ENCODE results near the gene RAB30.

RAB30 gene, protein sequence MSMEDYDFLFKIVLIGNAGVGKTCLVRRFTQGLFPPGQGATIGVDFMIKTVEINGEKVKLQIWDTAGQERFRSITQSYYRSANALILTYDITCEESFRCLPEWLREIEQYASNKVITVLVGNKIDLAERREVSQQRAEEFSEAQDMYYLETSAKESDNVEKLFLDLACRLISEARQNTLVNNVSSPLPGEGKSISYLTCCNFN

DNA sequence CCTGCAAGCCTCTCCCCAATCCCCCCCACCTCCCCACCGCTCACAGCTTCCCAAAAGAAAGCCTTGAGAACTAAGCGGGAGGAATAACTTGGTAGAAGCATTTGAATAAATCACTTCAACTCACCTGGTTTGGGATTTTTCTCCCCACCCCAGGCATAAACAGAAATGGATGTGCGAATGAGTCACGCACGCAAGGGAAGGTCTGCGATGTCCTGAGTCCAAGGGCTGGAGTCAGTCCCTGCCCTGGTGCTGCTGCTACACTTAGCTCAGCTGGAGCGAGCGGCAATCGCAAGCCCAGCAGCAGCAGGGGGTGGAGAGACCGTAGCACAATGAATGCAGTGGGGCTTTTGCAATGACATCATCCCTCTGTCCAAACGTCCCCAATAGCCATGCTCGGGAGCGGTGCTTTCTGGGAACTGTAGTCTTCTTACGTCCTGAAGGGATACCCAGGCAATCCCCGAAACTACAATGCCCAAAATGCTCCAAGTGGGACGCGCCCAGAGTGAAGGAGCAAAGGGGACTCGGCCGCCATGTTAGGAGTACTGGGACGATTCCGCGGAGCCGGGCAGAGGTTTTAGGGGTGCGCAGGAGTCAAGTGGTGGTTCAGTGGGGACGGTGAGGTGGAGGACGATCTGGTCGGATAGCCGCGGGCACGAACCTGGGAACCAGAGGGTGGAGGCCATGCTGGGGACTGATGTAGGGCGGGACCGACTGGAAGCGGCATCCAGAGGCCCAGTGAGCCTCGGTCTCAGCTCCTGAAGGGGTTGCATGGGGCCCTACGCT lies at the start of gene RAB30:
RAB30 (minus strand) TSS at position 331 of the 783 bp plus-strand sequence. CDS start 74,581 bp downstream, outside the sequence.
- no peak within 1 kb of the TSS for H3K27ac Mint-ChIP-seq

DNA sequence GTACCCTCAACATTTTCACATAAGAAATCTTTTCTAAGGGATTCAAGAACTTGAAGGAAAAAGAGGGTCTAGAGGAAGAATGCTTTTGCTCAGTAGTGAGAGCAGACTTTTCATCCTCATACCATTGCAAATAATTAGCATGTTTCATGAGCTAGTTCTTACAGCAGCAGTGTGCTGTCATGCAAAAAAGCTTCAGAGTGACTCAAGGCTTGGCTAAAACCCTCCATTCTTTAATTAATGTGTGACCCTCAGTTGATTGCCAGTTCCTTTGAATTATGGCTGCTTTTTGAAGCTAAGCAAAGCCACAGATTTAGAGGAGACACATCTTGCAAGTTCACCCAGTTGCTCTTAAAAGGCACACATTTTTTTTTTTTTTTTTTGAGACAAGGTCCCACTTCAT lies 48.6 kb upstream of the RAB30 start:
- Mint-ChIP-seq H3K27ac (peak overlapping the region; percentile 69), H3K9me3 (no peaks in the 10 kb centered on the region), H3K4me1 (peaks cover 68% of the 10 kb centered on the region), H3K36me3 (no peaks in the 10 kb centered on the region), H3K4me3 (no peak overlapping the region), H3K27me3 (no peaks in the 10 kb centered on the region)

More for the DNA sequence above, at the start of gene RAB30:
- Mint-ChIP-seq H3K9me3 (no peaks in the 10 kb centered on the region), H3K27me3 (no peaks in the 10 kb centered on the region), H3K36me3 (peaks cover 18% of the 10 kb centered on the region), H3K4me3 (no peak within 1 kb of the TSS), H3K4me1 (peaks cover 15% of the 10 kb centered on the region)

DNA sequence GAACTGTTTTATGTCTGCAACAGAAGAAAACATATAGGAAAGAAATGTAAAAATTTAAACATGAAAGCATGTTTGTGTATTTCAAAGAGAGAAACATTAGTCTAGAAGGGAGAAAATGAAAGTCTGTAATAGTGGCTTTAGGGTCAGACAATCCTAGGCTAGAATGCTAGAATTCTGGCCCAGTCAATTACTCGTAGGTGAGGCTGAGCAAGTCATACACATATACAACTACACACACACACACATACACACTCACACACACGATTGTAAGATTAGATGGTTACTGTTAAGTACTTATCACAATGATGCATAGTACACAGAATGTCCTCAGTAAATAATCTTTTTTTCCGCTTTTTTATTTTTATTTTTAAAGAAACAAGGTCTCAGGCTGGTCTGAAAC lies 47.5 kb upstream of the RAB30 start:
- Mint-ChIP-seq H3K4me3 (no peak overlapping the region), H3K27me3 (no peaks in the 10 kb centered on the region), H3K36me3 (peaks cover 1% of the 10 kb centered on the region), H3K4me1 (peaks cover 78% of the 10 kb centered on the region), H3K9me3 (no peaks in the 10 kb centered on the region), H3K27ac (peak overlapping the region; percentile 74)

DNA sequence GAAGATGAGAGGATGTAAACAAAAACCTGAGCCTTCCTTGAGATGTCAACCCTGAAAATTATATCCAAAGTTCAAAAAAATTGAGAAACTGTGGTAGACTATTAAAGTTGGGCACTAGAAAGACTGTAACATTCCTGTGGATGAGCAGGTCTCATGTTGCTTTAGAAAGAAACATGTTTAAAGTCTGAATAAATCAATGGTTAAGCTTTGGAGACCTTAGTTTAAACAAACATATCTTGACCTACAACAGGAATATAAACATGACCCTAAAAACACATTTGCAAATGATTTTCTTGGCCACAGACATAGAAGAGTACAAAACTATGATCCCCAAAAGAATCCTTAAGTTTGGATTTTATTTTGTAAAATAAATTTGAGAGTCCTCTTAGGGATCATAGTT lies 47.1 kb upstream of the RAB30 start:
- Mint-ChIP-seq H3K4me1 (peaks cover 78% of the 10 kb centered on the region), H3K4me3 (no peak overlapping the region), H3K27me3 (no peaks in the 10 kb centered on the region), H3K9me3 (no peaks in the 10 kb centered on the region), H3K36me3 (peaks cover 1% of the 10 kb centered on the region), H3K27ac (peak overlapping the region; percentile 74)

DNA sequence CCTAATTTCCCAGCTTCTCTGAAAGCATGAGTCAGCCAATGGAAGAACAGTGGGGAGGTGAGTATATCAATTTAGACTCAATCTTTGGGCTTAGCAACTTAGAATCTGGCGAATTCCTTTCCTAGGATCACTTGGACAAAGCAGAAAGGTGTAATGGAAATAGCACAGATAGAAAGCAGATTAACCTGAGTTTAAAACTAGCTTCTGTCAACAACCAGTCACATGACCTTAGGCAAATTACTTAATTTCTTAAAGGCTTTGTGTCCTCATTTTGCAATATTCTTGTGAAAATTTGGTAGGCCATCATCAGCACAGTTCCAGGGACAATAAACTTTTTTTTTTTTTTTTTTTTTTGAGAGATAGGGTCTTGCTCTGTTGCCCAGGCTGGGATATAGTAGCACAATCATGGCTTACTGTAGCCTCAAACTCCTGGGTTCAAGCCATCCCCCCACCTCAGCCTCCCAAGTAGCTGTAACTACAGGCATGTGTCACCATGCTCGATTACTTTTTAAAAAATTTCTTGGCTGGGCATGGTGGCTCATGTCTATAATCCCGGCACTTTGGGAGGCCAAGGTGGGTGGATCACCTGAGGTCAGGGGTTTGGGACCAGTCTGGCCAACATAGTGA lies 44.4 kb upstream of the RAB30 start:
- Mint-ChIP-seq H3K4me1 (peaks cover 65% of the 10 kb centered on the region), H3K27me3 (no peaks in the 10 kb centered on the region), H3K36me3 (peaks cover 4% of the 10 kb centered on the region), H3K4me3 (peak overlapping the region; percentile 58), H3K27ac (peak overlapping the region; percentile 35), H3K9me3 (no peaks in the 10 kb centered on the region)

DNA sequence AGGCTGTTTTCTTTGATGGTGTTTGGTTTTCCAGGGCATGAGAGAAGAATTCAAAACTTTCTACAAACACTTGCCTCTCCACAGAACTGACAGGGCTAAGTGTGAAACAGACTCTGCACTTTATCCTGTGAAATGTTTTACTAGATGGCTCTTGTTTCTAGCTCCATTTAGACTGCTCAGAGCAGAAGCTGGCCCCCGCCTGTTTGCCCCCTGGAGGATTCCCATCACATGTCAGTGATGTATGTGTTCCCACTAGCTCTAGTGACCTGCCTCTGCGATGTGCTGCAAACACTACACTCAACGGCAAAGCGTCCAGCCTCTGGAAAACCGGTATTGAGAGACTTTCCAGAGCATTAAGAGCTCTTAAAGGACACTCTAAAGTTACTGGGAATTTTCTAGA lies 43.9 kb upstream of the RAB30 start:
- Mint-ChIP-seq H3K9me3 (no peaks in the 10 kb centered on the region), H3K4me3 (peak overlapping the region; percentile 58), H3K27ac (no peak overlapping the region), H3K4me1 (peaks cover 59% of the 10 kb centered on the region), H3K36me3 (peaks cover 6% of the 10 kb centered on the region), H3K27me3 (no peaks in the 10 kb centered on the region)

DNA sequence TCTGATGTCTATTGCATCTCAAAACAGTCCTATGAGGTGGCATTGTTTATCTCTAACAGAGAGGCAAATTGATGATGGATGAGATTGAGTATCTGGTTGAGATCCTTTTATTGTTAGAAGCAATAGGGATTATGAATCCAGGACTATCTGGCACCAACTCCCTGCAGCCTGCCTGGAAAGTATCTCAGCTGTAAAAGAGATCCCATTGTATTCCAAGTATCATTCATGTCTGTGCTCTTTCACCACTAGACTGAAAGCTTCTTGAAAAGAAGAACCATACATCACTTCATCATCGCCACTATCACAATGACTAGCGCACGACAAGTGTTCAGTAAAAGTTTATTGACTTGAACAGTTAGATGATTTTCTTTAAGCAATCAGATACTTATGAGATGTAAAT lies 43.3 kb upstream of the RAB30 start:
- Mint-ChIP-seq H3K4me3 (peak overlapping the region; percentile 58), H3K36me3 (peaks cover 6% of the 10 kb centered on the region), H3K27ac (no peak overlapping the region), H3K9me3 (no peaks in the 10 kb centered on the region), H3K4me1 (peaks cover 54% of the 10 kb centered on the region), H3K27me3 (no peaks in the 10 kb centered on the region)

DNA sequence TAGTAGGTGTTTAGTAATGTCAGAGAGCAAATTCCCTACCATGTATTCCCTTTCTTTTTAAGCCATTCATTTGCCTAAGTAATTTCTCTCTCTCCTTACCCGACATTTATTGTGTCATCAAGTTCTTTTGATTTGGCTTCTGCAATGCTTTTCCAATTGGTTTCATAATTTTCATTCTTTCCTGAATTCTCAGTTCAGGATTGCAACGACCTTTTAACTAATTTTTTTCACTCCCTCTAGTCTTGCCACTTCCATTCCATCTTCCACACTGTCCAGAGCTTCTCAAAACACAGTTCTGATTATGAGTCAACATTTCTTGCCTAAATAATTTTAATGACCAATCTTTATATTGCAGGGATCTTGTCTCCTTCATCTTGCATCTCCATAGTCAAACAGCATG lies 41.2 kb upstream of the RAB30 start:
- H3K27me3 Mint-ChIP-seq = no peaks in the 10 kb centered on the region
- no peaks in the 10 kb centered on the region for H3K9me3 Mint-ChIP-seq
- H3K4me1 Mint-ChIP-seq = peaks cover 32% of the 10 kb centered on the region
- peaks cover 6% of the 10 kb centered on the region for H3K36me3 Mint-ChIP-seq
- no peak overlapping the region for H3K4me3 Mint-ChIP-seq
- peak overlapping the region; percentile 30 for H3K27ac Mint-ChIP-seq

DNA sequence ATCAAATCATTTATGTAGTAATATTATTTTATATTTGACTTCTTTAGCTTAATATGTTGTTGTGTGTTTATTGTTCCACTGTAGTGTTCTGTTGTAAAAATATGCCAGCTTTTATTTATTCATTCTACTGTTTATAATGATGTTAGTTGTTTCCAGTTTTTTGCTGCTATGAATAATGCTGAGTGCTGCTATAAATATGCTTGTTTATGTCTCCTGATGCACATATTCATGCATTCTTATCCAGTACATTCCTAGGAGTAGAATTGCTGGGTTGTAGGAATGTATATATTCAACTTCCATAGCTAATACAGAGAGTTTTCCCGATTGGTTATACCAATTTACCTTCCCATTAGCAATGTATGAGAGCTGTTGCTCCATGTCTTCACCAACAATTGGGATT lies 33.5 kb upstream of the RAB30 start:
- no peaks in the 10 kb centered on the region for H3K4me1 Mint-ChIP-seq
- H3K36me3 Mint-ChIP-seq = no peaks in the 10 kb centered on the region
- H3K4me3 Mint-ChIP-seq = no peak overlapping the region
- no peaks in the 10 kb centered on the region for H3K27me3 Mint-ChIP-seq
- H3K9me3 Mint-ChIP-seq = no peaks in the 10 kb centered on the region
- H3K27ac Mint-ChIP-seq = no peak overlapping the region

DNA sequence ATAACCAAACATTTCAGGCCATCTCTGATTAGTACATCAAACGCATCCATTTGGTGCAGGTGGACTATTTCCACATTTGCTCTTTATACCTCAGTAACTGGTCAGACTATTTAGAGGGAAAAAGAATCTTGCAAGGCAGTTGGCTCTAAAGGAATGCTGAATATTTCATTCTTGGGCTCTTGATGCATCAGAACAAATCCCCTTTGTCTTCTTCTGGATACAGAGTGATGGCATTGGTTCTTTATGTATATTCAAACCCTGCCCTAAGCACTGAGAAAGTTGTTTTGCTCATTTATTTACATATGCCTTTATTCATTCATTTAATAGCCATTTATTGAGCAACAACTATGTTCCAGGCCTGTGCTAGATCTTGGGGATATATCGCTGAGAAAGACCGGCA lies 31.1 kb upstream of the RAB30 start:
- H3K27me3 Mint-ChIP-seq = no peaks in the 10 kb centered on the region
- H3K36me3 Mint-ChIP-seq = no peaks in the 10 kb centered on the region
- H3K27ac Mint-ChIP-seq = no peak overlapping the region
- H3K9me3 Mint-ChIP-seq = no peaks in the 10 kb centered on the region
- no peaks in the 10 kb centered on the region for H3K4me1 Mint-ChIP-seq
- no peak overlapping the region for H3K4me3 Mint-ChIP-seq

GRCh38 chr11:83097429-83098075 lies 25.9 kb upstream of the RAB30 start:
- Mint-ChIP-seq H3K4me1 (no peaks in the 10 kb centered on the region), H3K9me3 (no peaks in the 10 kb centered on the region), H3K27ac (no peak overlapping the region), H3K4me3 (no peak overlapping the region), H3K36me3 (no peaks in the 10 kb centered on the region), H3K27me3 (no peaks in the 10 kb centered on the region)

GRCh38 chr11:83093634-83094033 lies 21.9 kb upstream of the RAB30 start:
- no peak overlapping the region for H3K4me3 Mint-ChIP-seq
- no peaks in the 10 kb centered on the region for H3K36me3 Mint-ChIP-seq
- no peaks in the 10 kb centered on the region for H3K9me3 Mint-ChIP-seq
- H3K4me1 Mint-ChIP-seq = peaks cover 32% of the 10 kb centered on the region
- H3K27me3 Mint-ChIP-seq = no peaks in the 10 kb centered on the region
- no peak overlapping the region for H3K27ac Mint-ChIP-seq

DNA sequence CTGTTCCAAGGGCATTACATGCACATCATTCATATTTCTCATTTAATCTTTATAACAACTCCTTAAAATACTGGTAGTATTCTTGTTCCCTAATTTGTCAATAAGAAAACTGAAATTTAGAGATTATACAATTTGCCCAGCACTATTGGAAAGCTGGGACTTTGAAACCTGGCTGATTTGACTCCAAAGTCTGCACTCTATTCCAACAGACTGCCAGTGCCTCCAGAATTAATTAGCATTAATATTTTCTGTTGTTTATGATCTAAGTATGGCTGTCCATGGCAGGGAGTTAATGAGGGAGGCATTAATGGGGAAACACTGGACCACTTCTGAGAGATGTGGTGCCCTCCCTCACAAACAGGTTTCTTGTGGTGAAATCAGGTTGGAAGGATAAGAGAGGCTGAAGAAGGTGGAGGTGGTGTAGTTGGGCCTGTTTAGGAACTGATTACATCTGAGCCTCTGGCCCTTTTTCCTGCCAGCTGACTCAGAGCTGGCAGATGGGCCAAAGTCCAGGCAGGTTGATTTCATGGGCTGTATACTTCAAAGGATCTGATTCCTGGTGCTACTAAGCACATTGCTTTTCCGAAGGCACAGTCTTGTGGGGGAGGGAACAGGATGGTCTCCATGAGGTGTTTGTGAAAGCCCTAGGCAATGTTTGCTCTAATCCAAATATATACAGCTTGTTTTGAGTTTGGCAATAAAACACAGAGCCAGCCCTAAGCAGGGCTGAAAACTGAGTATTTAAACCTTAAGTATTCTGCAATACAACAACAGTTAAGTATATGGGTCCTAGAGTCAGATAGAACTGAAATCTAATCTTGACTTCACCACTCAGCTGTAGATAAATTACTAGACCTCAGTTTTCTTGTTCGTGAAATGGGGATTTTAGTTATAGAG lies 21.0 kb upstream of the RAB30 start:
- Mint-ChIP-seq H3K27ac (no peak overlapping the region), H3K36me3 (no peaks in the 10 kb centered on the region)

DNA sequence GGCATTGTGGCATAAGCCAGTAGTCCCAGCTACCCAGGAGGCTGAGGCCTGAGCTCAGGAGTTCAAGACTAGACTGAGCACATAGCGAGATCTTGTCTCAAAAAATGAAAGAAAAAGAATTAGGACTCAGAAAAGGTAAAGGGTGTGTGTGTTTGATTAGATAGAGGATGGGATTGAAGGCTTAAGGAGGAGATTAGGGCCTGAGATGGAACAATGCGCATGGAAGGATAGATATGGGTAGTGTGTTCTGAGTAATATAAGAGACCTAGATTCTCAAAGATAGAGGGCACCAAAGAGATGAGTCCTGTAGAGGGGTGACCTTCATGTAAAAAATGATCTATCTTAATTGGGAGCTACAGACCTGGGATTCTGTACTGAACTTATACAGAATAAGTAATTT lies 17.3 kb upstream of the RAB30 start:
- Mint-ChIP-seq H3K36me3 (no peaks in the 10 kb centered on the region), H3K27me3 (no peaks in the 10 kb centered on the region), H3K4me1 (peaks cover 49% of the 10 kb centered on the region), H3K9me3 (no peaks in the 10 kb centered on the region), H3K4me3 (no peak overlapping the region), H3K27ac (peak overlapping the region; percentile 52)

More for the DNA sequence above, 21.0 kb upstream of the RAB30 start:
- Mint-ChIP-seq H3K4me1 (peaks cover 33% of the 10 kb centered on the region), H3K9me3 (no peaks in the 10 kb centered on the region), H3K27me3 (no peaks in the 10 kb centered on the region), H3K4me3 (no peak overlapping the region)

DNA sequence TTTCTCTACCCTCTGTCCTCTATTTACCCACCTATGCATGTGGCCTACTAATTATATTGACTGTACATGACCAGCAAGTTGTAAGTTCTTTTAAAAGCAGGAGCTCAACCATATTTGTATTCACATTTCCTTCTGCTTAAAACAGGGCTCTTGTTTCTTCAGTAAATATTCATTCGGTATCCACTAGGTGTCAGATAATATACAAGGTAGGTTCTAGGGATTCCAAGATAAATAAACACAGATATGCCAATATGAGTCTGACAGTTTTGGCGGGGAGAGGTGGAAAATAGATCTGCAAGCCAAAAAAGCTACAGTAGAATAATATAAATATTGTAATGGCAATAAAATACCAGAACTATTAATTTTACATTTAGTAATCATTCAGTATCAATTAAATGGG lies 15.3 kb upstream of the RAB30 start:
- Mint-ChIP-seq H3K27ac (peak overlapping the region; percentile 20), H3K36me3 (no peaks in the 10 kb centered on the region), H3K27me3 (no peaks in the 10 kb centered on the region), H3K9me3 (no peaks in the 10 kb centered on the region), H3K4me3 (no peak overlapping the region), H3K4me1 (peaks cover 47% of the 10 kb centered on the region)
